NB4 (cell line): ENCODE results near the gene PSMB5.

Experiments used
- DNase-seq: peaks from one replicate; pipeline ENCODE4 v3.0.0; 2010; ENCODE audit warnings: low read depth
- H3K4me3 ChIP-seq: one replicate; pipeline ENCODE4 v1.5.1; 2011; ENCODE audit warnings: mild to moderate bottlenecking, low read depth, low read length, moderate library complexity
- MAX ChIP-seq: IDR thresholded peaks from 2 replicates; pipeline ENCODE4 v1.6.1; 2011; ENCODE audit warnings: low read depth, low read length
- MYC ChIP-seq: IDR thresholded peaks from 2 replicates; pipeline ENCODE4 v1.6.1; 2011; ENCODE audit warnings: low read depth, low read length
- POLR2A ChIP-seq: IDR thresholded peaks from 2 replicates; pipeline ENCODE4 v1.6.1; 2011; ENCODE audit warnings: mild to moderate bottlenecking; ENCODE audit not compliant: insufficient read length; ENCODE audit errors: extremely low read depth
- TF ChIP-seq, protein P1 (sequence below): IDR thresholded peaks from one replicate; pipeline ENCODE4 v1.5.1; 2012; ENCODE audit warnings: low read depth, low read length

PSMB5 gene

GRCh38 chr14:23068789-23069412, 34.2 kb upstream of the PSMB5 start:
- TF ChIP-seq MYC (peak; percentile 77), MAX (peak; percentile 63), POLR2A (no peak)
- TF ChIP-seq, protein P1, sequence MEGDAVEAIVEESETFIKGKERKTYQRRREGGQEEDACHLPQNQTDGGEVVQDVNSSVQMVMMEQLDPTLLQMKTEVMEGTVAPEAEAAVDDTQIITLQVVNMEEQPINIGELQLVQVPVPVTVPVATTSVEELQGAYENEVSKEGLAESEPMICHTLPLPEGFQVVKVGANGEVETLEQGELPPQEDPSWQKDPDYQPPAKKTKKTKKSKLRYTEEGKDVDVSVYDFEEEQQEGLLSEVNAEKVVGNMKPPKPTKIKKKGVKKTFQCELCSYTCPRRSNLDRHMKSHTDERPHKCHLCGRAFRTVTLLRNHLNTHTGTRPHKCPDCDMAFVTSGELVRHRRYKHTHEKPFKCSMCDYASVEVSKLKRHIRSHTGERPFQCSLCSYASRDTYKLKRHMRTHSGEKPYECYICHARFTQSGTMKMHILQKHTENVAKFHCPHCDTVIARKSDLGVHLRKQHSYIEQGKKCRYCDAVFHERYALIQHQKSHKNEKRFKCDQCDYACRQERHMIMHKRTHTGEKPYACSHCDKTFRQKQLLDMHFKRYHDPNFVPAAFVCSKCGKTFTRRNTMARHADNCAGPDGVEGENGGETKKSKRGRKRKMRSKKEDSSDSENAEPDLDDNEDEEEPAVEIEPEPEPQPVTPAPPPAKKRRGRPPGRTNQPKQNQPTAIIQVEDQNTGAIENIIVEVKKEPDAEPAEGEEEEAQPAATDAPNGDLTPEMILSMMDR: peak; percentile 98
- peak; percentile 86 for DNase-seq
- peak overlapping the region; percentile 12 for H3K4me3 ChIP-seq

DNA sequence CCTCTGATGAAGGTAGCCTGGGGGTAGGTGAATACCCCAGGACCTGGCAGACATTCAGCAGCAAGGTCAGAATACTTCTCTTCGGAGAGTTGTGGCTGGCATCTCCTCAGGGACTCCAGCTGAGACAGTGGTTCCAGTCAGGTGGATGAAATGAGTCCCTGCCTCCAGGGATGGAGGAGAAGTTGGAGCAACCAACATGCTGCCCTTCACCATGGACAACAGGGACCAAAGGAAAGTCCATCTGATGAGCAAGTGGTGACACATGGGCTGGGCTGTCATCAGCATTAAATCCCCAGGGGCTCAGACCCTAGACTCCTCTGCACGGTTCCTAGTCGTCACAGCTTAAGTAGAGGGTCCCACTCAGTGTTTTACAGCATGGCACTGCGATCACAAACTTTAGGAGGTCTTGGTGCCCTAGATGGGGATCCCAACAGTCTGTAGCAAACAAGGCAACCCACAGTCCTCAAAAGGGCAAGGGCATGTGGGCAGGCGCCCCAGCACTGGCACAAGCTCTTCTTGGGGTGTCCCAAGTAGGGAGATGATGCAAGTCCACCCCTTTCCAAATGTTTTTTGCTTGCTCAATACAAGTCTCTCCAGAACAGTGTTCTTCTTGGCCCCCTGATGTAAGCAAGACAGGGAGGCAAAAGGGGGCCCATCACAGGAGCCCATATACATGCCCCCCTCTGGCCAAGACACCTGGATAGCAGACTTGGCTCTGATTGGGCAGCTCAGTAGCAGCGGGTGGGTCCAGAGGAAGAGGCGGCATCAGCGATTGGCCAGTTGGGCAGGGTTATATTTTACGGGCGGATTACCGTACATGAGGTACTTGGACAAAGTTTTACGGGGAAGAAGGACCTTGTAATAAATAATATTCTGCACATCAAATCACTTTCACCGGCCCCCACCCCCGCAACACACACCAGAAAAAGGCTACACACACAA, 33.4 kb upstream of the PSMB5 start:
- peak overlapping the region; percentile 12 for H3K4me3 ChIP-seq
- TF ChIP-seq MYC: no peak
- TF ChIP-seq POLR2A: no peak
- TF ChIP-seq, protein P1: no peak
- DNase-seq: no peak

DNA sequence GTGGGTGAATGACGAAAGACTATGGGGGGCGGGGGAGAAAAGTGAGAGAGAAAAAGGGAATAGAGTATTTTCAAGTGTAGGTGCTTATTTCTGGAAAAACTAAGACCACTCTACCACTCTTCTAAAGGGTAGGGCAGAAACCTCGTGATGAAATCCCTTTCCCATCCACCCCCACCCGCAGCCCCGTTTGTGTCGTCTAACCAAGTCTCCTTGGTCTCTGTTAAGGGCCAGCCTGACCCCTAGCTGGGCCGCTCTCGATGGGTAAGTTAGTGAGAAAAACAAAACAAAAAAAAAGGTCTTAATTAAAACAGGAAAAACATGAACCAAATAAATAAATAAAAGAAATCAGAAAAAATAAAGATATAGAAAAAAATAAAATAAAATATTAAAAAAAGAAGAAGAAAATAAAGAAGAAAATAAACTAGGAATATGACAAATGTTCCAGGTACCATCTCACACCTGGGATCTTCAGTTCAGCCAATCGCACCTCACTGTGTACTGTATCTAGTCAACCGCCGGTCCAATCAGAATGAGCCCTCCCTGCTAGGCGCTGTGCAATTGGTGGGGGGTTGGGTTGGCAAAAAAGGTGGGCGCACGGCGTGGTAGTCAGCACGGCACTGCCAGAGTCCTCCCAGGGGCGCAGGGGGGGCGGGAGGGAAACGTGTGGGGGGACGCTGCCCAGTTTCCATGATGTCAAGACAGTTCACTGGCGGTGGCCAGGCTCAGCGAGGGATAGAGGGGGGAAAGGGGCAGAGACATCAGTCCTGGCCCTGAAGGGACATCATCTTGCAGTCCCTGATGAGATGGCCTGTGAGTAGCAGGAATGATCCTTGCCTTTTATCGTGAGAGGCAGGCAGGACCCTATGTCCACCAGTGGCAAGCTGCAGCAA, 32.4 kb upstream of the PSMB5 start:
- TF ChIP-seq, protein P1: no peak
- TF ChIP-seq POLR2A (no peak), MYC (no peak), MAX (no peak)
- H3K4me3 ChIP-seq: no peak overlapping the region
- DNase-seq: no peak

GRCh38 chr14:23066368-23066767, 31.7 kb upstream of the PSMB5 start:
- no peak for TF ChIP-seq MYC
- no peak for TF ChIP-seq MAX
- TF ChIP-seq POLR2A: no peak
- TF ChIP-seq, protein P1: no peak
- no peak overlapping the region for H3K4me3 ChIP-seq
- no peak for DNase-seq

DNA sequence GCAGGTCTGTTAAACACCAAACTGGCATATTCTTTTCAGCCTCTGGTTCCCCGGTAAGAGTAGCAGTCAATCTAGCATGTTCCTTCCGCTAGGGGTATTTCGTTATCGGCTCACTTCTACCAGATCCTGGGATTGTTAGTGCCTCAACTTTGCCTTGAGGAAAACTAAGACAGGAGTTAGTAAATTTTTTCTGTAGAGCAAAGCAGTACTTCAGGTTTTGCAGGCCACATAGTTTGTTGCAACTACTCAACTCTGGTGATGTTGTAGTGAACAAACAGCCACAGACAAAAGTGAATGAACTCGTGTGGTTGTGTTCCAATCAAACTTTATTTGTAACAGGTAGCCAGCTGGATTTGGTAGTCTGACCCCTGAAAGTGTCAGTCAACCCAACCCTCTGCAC, 28.9 kb upstream of the PSMB5 start:
- TF ChIP-seq MAX: no peak
- H3K4me3 ChIP-seq: no peak overlapping the region
- DNase-seq: no peak
